ENCODE data around the gene MACO1.

- TF ChIP-seq POLR2AphosphoS5 (IDR thresholded peaks at IDR 0.05; ENCODE audit: low read depth, low read length) (no peak), EZH2 (IDR thresholded peaks at IDR 0.05) (no peak), ATF3 (IDR thresholded peaks at IDR 0.05) (no peak), CTCF (IDR thresholded peaks at IDR 0.05 in 2 of 3, conservative IDR thresholded peaks at IDR 0.05 in 1 of 3; ENCODE audit: borderline replicate concordance in 1 of 3, insufficient read depth in 1 of 3, low read depth in 2 of 3, low read length in 2 of 3) (no peak), POLR2A (IDR thresholded peaks at IDR 0.05; ENCODE audit: borderline replicate concordance, extremely low read depth, insufficient read depth, insufficient read length) (no peak), SIN3A (IDR thresholded peaks at IDR 0.05; ENCODE audit: low read depth) (no peak), CBX3 (IDR thresholded peaks at IDR 0.05; ENCODE audit: low read depth) (no peak), YY1 (IDR thresholded peaks at IDR 0.05; ENCODE audit: extremely low read depth, insufficient replicate concordance, low read depth, low read length) (no peak), REST (IDR thresholded peaks at IDR 0.05; ENCODE audit: low read depth) (no peak), EZH2phosphoT487 (IDR thresholded peaks at IDR 0.05; ENCODE audit: borderline replicate concordance) (no peak), ZNF274 (IDR thresholded peaks at IDR 0.05; ENCODE audit: low read depth, low read length) (no peak), SP1 (IDR thresholded peaks at IDR 0.05; ENCODE audit: low read depth) (no peak), EGR1 (IDR thresholded peaks at IDR 0.05; ENCODE audit: low read depth) (no peak)
These were observed 37.3 kb downstream of the MACO1 start for GRCh38 chr1:25468033-25468432.
